Activated T-helper 9 cell treated with anti-CD3 and anti-CD28 coated beads, Interleukin-2, amount 50 U/mL, for 16 hours (primary cell): ENCODE measurements around the gene CACNA1E.

Source experiments
- DNase-seq: peaks from one replicate; pipeline ENCODE4 v3.0.0-alpha.2; 2020; ENCODE audit warnings: low read depth

CACNA1E gene

DNA sequence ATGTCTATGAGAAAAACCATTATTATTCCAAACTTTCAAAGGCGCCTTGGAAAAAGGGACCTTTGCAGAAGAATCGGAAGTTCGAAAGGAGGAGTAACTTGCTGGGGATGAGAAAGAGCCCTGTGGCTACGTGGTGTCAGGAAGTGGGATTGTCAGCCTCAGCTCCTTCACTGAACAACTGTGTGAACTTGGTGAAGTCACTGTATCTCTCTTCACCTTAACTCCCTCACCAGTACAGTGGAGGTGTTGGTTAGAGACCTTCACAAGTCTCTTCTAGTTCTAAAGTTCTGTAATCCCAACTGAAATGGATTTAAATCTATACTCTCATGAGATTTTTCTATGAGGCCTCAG lies 285.6 kb downstream of the CACNA1E start:
- no peak for DNase-seq

- DNase-seq, result no peak
Observed at GRCh38 chr1:181769846-181770245, 286.5 kb downstream of the CACNA1E start.

DNA sequence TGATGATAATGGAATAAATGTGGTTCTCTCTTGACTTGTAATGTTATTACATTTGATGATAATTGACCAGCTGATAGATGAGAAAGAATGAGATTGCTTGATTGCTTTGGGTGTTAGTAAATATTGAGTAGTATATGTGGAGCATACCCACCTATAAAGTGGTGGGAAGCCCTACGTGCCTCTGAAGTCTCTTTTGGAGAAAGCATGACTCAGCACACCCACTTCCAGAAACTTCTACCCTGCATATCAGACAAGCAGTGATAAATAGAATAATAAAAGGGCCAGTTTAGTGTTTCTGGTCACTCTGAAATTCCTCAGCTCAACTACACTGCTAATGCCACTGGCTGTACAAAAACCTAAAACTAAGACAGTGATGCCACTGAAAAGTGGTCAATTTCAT lies 289.4 kb downstream of the CACNA1E start:
- DNase-seq, result no peak

- DNase-seq, result no peak
Observed at GRCh38 chr1:181776044-181776443, 292.7 kb downstream of the CACNA1E start.

DNA sequence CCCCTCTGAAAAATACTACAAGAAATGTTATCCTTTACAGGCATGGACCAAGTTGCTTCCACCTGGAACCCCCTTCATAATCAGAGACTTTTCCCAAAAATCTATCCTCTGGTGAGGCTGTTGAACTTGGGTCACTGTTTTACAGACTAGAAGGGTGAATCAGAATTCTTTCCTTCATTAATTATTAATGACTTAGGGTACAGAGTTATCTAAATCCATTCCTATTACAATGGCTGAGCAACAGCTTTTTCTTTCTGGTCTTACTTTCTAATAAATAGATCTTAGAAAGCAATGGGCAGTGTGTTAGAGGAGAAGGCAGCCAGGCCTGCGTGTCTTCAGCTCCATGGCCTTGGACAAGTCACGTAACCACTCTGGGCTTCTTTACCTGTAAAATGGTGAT lies 294.0 kb downstream of the CACNA1E start:
- DNase-seq, result no peak

DNA sequence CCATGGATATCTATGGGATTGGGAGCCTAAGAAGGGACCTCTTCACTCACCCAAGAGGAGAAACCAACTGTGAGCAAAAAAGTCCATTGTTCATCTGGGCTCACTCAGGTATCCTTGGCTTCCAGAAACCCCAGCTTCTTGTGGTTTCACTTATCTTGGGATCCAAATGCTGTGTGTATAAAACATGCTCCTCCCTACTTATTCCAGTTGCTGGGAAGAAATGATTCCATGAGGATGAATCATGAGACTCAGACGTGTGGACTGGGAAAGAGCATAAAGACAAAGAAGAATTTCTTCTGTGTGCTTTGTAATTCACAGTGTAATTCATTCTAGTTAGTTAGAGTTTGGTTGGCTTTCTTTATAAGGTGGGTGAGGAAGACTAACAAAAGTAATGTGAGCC lies 294.5 kb downstream of the CACNA1E start:
- no peak for DNase-seq

DNA sequence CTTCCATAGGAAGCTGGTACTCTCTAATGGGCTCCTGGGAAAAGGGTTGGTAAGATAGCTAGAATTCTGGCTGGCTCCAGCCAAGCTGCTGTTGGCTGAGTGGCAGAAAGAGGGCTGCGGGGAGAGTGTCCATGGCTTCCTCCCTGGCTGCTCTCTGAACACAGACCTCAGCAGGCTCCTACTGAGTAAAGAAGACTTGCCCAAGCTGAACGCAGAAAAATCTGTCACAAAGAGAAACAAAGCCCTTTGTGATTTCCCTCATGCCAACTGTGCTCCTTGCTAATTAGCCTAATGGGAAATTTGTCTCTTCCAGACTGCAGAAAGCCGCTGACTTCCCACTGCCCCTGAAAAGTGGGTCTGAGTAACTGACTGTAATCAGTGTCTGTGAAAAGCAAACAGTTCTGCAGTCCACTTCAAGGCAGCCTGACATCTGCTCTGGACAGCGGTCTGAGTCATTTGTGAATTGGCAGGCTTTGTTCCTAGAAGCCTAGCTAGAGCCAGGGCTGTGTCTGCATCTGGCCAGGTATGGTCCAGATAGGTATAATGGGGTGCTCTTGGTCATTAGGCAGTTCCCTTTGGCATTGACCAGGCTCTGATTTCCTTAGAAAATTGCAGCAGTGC lies 295.4 kb downstream of the CACNA1E start:
- DNase-seq, result no peak

- DNase-seq, result no peak
Observed at GRCh38 chr1:181779343-181779742, 296.0 kb downstream of the CACNA1E start.

DNA sequence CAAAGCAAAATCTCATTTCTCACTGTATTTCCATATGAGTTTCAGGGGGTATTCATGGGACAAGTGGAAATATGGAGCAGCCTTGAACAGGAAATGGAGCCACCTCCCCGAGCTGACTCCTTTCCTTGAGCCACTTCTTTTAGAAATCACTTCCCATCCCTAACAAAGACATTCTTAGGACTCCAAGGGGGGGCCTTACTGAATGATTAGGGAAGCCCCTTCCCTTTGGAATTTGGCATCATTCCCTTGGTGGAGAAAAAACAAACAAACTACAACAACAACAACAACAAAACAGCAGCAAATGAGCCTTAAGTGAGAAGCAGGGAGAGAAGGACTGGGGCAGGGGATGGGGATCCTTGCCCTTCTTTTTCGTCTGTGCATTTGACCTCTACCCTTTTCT lies 299.9 kb downstream of the CACNA1E start:
- DNase-seq, result no peak

DNA sequence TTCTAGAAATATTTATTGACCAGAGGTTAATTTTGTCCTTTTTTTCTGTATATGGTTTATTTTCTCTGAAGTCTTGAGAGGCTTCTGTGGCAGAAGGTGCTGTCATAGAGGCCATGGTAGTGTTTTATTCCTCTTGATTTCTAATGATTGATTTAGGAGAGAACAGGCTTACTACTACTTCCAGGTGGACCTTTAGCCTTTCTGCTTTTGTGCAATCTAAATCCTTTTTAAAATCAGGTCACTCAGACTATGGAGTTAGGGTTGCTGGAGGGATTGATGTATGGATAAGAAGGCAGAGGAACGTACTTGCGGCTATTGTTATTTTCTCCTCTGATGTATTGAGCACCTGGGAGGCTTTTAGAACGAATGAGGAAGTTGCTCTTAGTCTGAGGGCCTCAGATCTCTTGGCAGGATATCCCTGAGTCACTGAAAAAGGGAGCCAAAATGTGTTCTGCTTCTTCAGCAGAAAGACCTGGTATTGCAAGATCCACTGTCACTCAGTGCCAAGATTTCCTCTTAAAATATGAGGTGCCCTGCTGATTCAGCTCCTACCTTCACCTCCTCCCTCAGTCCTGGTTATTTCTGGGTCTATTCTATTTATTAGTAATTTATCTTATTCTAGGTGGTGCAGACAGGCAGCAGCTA lies 300.8 kb downstream of the CACNA1E start:
- DNase-seq, result no peak

GRCh38 chr1:181789395-181789794 lies 306.1 kb downstream of the CACNA1E start:
- DNase-seq, result no peak

DNA sequence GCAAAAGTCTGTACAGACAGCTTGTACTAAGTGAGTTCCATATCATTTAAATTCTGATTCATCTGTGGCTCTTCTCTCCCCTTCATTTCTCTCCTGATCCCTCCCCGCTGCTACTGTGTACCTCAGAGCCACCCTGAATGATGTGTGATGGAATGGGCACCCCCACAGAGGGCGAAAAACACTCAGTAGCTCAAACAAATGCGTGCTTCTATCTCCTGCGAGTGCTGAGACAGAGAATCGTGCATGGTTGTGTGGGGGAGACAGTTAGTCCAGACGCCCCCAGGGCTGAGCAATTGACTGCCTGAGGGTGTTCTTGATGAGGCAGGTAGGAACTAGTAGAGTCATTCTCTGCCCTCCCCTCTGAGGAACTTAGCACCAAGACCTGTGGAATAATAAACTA lies 308.4 kb downstream of the CACNA1E start:
- DNase-seq, result no peak

GRCh38 chr1:181793831-181794230 lies 310.5 kb downstream of the CACNA1E start:
- DNase-seq, result no peak

DNA sequence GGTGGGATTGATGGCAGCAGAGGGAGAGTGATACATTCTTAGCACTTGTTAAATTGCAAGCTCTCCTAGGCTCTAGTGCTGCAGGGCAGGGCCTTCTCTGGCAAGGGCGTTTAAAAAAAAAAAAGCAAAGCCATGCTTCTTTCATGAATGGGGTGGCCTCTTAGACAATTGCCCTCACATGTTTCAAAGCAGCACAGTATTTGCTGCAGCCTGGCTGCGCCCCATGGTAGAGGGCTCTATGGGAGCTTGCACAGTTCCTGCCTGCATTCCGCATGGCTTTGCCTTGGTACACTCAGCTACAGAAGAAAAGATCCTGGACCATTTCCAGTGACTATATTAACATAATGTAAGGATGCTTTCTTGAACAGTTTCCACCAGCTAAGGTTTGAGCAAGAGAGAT lies 311.0 kb downstream of the CACNA1E start:
- DNase-seq, result no peak

DNA sequence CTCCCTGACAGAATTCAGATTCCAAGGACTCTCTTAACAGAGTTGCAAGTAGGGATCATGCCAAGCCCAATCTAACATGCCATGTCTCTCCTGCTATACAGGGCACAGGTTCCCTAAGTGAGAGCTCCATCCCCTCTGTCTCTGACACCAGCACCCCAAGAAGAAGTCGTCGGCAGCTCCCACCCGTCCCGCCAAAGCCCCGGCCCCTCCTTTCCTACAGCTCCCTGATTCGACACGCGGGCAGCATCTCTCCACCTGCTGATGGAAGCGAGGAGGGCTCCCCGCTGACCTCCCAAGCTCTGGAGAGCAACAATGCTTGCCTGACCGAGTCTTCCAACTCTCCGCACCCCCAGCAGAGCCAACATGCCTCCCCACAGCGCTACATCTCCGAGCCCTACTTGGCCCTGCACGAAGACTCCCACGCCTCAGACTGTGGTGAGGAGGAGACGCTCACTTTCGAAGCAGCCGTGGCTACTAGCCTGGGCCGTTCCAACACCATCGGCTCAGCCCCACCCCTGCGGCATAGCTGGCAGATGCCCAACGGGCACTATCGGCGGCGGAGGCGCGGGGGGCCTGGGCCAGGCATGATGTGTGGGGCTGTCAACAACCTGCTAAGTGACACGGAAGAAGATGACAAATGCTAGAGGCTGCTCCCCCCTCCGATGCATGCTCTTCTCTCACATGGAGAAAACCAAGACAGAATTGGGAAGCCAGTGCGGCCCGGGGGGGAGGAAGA lies 315.0 kb downstream of the CACNA1E start:
- no peak for DNase-seq

GRCh38 chr1:181801617-181802016 lies 318.3 kb downstream of the CACNA1E start:
- DNase-seq, result no peak

DNA sequence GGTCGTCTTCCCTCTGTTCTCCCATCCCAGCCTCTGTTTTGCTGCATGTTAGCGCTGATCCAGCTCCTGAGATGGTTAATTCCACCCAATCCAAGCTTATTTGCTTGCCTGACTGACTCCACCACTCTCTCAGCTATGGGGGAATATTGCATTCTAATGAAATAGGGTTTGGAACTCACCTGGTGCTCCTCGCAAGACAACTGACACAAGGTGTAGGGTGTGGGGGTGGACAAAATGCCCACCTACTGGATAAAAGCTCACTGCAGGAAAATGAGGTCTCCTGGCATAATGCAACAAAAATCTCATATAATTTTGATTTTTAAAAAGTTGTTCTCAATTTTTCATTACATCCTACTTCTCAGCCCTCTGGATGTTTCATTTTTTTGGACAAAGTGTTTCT lies 319.1 kb downstream of the CACNA1E start:
- DNase-seq, result no peak

- no peak for DNase-seq
Observed at GRCh38 chr1:181803421-181803820, 320.1 kb downstream of the CACNA1E start.

- no peak for DNase-seq
Observed at GRCh38 chr1:181804989-181805388, 321.7 kb downstream of the CACNA1E start.

DNA sequence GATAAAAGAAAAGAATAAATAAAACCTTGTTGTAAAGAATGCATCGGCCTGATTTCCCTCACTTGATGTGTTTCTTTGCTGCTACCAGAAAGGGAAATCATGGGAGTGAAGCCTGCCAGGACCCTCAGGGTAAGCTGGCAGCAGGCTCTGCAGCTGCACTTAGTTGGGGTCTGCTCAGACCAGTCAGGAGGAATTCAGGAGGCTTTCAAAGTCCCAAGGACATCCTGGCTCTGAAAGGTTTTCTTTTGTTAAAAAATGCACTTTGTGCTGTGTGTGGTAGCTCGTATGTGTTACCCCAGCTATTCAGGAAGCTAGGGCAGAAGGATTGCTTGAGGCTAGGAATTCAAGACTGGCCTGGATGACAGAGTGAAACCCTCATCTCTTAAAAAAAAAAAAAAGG lies 323.4 kb downstream of the CACNA1E start:
- no peak for DNase-seq

DNA sequence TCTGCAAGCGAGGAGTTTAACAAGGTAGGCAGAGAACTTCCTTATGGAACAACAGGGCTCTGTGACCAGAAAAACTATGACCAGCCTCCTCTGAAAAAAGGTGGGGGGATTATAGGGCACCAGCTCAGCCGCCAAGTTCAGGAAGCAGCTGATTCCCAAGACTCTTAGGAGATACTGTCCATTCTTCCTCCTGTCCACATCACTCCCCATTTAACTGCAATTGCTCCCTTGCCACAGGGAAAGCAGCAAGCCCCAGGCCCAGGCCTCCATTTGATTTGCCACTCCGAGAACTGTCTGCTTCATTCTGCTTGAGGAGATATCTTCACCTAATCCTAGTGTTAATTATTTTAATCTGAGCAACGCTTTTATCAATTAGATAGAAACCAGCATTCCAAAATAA lies 323.9 kb downstream of the CACNA1E start:
- DNase-seq, result no peak

DNA sequence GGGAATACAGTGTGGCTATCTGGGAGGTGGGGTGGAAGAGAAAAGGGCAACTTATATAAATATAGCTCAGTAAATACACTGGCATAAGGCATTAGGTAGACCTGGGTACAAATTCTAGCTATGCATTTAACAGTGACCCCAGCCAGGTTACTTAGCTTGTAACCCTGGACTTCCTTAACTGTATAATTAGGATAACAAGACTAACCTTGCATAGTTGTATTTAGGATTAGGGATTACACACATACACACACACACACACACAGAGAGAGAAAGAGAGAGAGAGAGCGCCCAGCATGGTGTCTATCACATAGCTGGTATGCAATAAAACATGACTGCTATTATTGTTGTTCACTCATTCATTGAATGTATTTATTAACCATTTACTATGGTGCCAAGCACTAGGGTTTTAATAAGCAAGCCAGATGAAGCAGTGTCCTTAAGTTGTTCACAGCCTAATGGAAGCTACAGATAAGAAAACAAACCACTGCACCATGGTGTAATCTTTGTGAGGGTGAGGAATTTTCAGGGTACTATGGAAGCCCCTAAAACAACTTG lies 326.8 kb downstream of the CACNA1E start:
- DNase-seq, result no peak

- no peak for DNase-seq
Observed at GRCh38 chr1:181812208-181812607, 328.9 kb downstream of the CACNA1E start.
